ENCODE results near the gene RHBDF2.

DNA sequence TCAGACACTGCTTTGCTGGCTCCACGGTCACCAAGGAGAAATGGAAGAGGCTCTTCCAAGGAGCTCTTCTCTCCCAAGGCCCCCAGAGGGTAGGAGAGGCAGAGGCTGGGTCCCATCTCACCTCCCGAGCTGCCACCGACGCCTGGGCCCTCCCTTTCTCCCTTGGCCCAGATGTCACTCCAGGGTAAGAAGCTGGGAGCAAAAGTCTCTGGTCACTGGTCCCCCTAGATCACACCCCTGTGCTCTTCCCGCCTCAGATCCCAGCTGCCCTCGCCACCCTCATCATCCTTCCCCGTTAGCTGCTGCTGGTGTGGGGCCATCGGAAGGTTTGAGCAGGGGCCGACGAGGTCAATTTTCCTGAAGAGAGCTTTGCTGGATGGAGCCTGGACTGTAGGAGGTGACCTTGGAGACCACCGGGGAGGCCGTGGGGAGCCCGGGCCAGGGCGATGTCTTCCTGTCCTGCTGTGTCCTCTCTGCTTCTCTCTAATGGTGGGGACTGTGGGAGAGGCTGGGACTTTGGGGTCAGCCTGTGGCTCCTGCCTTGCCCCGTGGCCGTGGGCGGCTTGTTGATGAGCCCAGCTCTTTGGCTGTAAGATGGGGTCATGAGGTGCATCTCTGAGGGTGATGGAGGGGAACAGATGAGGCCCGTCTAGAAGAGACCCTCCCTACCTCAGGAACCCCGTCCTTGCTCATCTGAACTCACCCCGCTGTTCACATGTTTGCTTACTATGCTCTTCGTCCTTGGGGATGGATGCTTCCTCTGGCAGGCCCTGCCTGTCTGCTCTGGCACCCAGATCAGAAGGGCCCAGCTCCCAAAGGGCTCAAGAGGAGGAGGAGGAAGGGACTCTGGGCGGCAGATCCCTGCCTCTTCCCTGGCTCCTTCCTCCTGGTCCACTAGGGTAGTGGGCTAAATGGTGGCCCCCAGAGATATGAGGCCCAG, 11.4 kb upstream of the RHBDF2 start:
- TF ChIP-seq CTCF (IDR thresholded peaks at IDR 0.05) (no peak), EP300 (IDR thresholded peaks at IDR 0.05; ENCODE audit: low read depth) (no peak), POLR2A (IDR thresholded peaks at IDR 0.05) (no peak), POLR2AphosphoS5 (IDR thresholded peaks at IDR 0.05) (no peak)
